Left kidney (tissue), 8 donors: ENCODE data around the gene ATXN7L2. TPM values are rescaled to one million over a fixed set of nuclear protein-coding genes. Genes with fewer than 3 reads are reported as not detected.
"Not testable (repeated sequence)": the region's sequence is repeated elsewhere in the genome, so short reads cannot be mapped to it uniquely, and the experiment has no call there.

Experiments used
- DNase-seq: peaks from one replicate; pipeline ENCODE4 v3.0.0-alpha.2; 2013
- long read RNA-seq, 8 donors: transcript quantifications; one replicate each; lab custom pipeline, GENCODE V29; 2026
- polyA plus RNA-seq: library from polyadenylated mRNA; unstranded; fragments of 120-200 nt; gene quantifications from one replicate; pipeline ENCODE4 v1.2.1, GENCODE V29; 2013; ENCODE audit not compliant: insufficient read length

ATXN7L2 gene, protein sequence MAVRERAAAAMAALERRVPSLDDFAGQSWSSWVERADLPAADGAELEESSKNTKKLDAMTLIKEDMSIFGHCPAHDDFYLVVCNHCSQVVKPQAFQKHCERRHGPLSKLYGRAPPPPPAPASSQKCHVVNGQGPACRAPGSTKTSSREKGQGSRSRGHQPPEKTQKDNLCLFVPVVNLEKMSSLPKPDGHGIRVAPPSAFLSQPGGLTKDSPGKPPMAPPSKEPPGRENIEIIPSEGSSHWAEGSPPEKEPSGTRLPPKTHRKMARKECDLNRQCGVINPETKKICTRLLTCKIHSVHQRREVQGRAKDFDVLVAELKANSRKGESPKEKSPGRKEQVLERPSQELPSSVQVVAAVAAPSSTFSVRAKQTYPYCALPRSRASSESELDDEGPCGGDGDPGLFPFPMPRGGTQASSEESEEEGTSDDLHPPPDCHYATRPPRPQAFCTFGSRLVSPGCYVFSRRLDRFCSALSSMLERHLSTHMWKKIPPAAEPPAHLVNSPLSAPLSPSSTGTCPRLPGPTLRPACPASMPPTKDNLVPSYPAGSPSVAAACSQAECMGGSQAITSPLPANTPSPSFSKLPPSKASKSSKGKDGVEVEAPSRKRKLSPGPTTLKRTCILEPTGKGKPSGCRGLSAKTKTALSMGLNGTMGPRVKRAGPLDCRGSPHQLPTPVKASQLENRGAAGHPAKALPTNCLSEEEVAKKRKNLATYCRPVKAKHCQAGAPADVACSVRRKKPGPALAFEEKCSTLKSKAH
- 10.4 TPM for polyA plus RNA-seq
- long read RNA-seq, donor 1, partial matches to known transcripts, result 0 of 2 reads
- long read RNA-seq, donor 1, other reads (novel, unspliced or antisense), result 0 of 2 reads
- long read RNA-seq, donor 2, partial matches to known transcripts, result 0 of 1 reads
- long read RNA-seq, donor 2, other reads (novel, unspliced or antisense), result 0 of 1 reads
- long read RNA-seq, donor 3, partial matches to known transcripts, result 0 of 1 reads
- long read RNA-seq, donor 3, other reads (novel, unspliced or antisense), result 0 of 1 reads
- long read RNA-seq, donor 4, result 0 reads
- long read RNA-seq, donor 5, result 0 reads
- long read RNA-seq, donor 6, partial matches to known transcripts, result 0 of 1 reads
- long read RNA-seq, donor 6, other reads (novel, unspliced or antisense), result 0 of 1 reads
- long read RNA-seq, donor 7, partial matches to known transcripts, result 0 of 4 reads
- long read RNA-seq, donor 7, other reads (novel, unspliced or antisense), result 0 of 4 reads
- long read RNA-seq, donor 8, result 0 reads

DNA sequence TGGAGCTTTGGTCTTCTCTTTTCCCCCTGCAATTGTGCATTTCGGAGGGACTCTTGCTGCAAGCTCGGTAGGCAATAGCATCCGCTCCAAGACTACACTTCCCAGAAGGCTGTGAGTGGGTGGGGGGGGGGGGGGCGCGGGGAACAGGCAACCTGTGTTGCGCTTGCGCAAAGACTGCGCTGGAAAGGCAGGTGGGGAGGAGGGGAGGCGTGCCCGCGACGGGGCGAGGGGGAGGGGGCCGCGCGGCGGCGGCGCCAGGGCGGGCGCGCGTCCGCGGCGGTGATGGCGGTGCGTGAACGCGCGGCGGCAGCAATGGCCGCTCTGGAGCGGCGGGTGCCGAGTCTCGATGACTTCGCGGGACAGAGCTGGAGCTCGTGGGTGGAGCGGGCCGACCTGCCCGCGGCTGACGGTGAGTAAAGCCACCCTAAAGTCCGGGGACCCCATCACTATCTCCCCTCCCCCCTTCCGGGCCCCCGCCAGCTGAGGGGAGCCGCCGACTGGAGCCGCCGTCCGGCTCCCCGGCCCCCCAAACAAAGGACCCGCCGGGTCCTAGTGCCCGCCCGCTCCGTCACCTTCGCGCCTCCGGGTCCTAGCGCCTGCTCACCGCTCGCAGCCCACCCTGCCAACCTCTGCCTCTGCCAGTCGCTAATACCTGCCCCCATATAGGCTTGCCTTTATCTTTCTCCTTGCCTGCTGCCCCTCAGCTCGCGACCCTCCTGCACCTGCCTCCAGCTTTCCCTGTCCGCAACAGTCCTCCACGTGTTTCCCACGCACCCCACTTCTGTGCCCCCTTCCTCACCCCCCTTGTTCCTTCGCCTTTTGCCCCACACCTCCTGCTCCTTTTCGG lies at the start of gene ATXN7L2:
Gene ATXN7L2, plus strand, starts transcription at position 234 of the 847 bp plus-strand sequence. Its CDS starts 49 bp downstream, at position 283.
- peak; percentile 90 for DNase-seq

DNA sequence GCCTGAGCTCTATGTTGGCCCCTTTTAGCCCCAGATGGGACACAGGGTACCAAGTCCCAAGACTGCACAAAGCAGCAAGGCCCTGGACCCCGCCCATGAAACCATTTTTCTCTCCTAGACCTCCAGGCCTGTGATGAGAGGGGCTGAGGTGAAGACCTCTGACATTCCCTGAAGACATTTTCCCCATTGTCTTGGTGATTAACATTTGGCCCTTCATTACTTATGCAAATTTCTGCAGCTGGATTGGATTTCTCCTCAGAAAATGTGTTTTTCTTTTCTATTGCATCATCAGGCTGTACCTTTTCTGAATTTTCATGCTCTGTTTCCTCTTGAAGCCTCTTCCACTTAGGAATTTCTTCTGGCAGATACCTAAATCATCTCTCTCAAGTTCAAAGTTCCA lies 49.2 kb upstream of the ATXN7L2 start:
- no peak for DNase-seq

- no peak for DNase-seq
Observed at GRCh38 chr1:109438798-109439297, 44.9 kb upstream of the ATXN7L2 start.

GRCh38 chr1:109441069-109441468 lies 42.6 kb upstream of the ATXN7L2 start:
- no peak for DNase-seq

DNA sequence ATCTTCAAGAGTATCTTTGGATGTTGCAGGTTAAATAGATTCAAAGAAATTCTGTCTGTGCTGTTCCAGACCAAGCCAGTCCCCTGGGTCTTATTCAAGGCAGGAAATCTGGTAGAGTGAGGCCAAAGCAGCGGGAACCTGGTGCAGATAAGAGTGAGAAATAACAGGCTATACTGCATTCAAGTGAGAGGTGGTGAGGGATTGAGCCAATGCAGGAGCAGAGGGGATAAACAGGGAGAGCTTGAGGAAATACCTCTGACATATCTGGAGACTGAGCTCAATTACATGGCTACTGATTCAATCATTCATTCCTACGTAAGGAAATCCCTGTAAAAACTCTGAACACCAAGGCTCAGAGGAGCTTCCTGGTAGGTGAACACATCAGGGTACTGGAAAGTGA lies 40.2 kb upstream of the ATXN7L2 start:
- no peak for DNase-seq

DNA sequence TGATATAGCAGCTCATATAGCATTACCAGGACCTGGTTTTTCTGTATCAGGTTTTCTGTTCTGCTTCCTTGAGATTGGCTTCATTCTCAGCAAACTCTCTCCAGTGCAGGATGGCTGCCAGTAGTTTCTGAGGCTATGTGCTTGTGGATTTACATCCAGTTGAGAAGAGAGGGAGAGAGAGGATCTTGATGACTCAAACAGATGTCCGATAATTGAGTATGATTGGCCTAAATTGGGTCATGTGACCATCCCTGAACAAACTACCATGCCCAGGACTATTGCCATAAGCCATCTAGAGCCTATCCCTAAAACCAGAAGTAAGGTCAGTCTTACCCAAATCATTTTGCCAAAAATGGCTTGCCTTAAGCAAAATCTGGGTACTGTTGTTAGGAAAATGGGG lies 39.4 kb upstream of the ATXN7L2 start:
- no peak for DNase-seq

GRCh38 chr1:109445949-109446695 lies 37.6 kb upstream of the ATXN7L2 start:
- DNase-seq, result not testable (repeated sequence)

DNA sequence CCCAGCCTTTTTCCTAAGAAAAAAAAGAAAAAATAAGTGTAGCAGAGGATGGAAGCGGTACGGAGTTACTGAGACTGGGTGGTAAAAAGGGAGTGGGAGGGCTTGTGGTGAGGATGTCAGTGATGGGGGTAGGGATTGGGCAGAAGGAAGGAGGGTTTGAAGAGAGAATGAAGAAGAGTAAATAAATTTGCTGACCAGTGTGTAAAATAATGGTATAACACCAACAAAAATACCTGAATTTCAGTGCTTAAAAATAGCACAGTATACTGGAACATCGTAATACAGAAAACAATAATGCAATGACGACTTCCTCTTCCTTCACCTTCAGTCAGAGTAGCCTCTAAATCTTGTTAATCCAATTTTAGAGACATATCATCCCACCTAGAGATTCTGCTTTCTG lies 36.2 kb upstream of the ATXN7L2 start:
- DNase-seq, result no peak

DNA sequence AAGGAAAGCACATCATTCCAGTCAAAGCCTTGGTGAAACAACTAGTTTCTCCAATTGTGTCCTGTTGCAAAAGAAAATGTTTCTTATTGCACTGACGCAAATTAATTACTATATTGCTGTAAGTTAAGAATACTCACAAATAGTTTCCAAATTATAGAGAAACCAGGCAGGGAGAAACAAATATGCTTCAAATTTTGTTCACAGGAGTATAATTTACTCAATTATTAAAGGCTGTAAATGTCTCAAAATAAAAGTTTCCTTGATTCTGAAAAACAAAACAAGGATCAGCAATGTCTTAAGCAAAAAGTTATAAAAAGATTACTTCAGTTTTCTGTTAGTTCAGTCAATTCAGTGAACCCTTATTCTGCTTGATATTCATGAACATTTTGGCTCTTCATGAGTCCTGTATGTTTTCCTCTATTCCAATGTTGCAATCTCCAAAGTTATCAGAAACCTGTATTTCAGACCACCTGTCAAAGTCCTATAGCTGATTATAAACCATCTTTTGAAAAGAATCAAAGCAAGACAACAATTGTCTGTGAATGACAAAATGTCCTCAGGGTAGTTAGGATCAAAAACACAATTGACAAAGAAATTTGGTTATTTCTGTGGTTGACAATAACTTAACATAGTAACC lies 29.1 kb upstream of the ATXN7L2 start:
- no peak for DNase-seq

DNA sequence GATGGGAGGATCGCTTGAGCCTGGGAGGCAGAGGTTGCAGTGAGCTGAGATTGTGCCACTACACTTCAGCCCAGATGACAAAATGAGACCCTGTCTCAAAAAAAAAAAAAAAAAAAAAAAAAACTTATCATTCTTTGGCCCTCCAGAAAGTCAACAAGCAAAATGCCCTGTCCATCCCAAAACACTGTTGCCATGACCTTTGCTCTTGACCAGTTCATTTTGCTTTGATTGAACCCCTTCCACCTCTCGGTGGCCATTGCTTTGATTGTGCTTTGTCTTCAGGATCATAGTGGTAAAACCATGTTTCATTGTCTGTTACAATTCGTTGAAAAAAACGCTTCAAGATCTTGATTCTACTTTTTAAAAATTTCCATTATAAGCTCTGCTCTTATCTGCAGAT lies 25.9 kb upstream of the ATXN7L2 start:
- no peak for DNase-seq

- DNase-seq, result no peak
Observed at GRCh38 chr1:109466125-109466451, 17.6 kb upstream of the ATXN7L2 start.

DNA sequence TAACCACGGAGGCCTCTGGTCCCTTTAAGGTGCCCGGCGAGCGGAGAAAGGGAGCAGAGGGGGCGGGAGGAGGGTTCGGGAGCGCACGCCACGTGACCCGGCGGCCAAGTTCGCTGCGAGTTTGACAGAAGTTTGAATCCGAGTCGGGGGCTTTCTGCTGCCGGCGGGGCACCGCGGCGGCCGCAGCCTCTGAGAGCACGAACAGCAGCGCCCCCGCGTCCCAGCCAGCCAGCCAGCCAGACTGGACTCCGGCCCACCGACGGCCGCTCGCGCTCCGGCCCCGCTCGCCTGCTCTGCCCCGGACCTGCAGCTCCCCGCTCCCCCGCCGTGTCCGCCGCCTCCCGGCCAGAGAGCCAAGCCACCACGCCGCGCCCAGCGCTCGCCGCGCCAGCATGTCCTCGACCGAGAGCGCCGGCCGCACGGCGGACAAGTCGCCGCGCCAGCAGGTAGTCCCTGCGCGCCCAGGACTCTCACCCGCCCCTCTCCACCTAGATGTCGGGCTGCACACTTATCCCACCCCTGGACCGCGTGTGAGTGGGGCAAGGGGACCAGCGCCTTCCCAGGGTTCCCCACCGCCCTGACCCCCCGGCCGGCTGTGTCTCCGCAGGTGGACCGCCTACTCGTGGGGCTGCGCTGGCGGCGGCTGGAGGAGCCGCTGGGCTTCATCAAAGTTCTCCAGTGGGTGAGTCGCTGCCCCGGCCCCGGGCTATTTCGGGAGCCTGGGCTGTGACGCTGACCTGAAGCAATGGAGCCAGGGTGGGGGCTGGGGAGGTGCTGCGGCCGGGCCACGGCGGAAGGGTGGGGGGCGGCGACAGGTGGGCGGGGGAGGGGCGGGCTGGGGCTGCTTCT lies 17.0 kb upstream of the ATXN7L2 start, which contains the start of gene SYPL2:
Gene SYPL2, plus strand, starts transcription at position 95 of the 849 bp plus-strand sequence. Its CDS starts 298 bp downstream, at position 393.
- peak; percentile 46 for DNase-seq

DNA sequence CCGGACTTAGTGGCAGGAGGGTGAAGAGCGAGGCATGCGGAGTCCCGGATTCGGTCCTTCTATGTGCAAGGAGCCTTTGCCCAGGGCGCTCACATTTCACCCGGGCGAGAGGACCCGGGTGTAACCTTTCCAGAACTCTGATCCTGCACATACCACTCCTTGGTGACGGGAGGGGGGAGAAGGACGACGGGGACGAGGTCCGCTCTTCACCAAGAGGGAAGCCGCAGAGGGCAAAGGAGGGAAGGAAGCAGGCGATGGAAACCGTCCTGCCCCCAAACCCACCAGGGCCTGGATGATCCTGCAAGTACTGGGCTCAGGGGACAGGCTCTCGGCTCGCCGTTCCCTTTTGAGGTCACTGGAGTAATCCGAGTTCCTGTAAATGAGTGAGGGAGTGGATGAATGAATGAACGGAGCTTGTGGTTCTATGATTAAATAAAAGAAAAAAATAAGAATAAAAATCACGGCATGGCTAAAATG lies 16.4 kb upstream of the ATXN7L2 start:
- DNase-seq, result peak; percentile 15

DNA sequence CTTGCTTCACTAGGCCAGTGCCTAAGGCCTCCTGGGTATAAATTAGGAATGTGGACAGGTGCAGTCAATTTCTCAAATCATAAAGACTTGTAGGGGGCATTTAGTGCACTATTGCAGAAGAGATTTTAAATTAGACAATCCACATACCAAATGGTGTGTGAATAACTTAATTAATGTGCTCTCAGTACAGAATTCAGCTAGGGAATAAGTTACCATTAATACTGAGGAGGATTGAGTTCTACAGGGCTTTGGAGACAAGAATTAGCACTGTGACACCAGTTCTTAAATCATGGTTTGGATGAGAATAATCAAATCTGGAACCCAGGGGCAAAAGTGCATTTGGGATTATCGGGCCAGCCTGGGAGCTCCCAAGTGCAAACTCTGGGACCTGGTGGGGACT lies 15.6 kb upstream of the ATXN7L2 start:
- DNase-seq, result no peak

DNA sequence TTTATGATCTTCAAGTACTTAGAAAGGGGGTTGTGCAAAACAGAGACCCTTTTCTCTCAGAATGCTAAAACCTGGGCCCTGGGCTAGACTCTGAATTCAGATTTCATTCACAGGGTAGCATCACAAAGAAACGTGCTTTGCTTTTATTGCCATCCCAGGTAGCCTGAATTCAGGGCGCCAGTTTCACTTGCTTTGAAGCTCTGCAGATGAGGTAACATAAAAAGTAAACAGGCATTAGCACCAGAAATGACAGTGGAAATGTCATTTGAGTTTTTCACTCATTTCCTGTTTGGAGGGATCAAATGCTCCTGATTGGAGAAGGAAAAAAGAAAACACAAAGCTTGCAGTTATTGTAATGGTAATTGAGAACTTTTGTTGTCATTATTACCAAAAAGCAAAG lies 14.8 kb upstream of the ATXN7L2 start:
- no peak for DNase-seq

DNA sequence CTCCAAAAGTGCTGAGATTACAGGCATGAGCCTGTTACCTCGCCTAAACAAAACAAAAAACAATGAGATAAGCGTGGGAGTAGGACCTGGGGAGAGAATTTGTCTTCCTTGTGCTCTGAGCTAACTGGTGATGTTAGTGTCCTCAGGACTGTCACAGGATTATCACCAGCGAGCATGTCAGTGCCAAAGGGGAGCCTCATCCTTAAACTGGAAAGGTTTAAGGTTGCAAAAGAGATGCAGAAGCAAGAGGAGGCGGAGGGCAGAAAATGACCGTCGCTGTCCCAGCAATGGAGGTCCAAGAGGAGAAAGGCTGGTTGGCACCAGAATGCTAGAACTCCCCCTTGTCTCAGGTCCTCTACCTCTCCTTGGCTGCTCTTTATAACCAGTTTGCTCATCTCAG lies 13.5 kb upstream of the ATXN7L2 start:
- DNase-seq, result no peak

GRCh38 chr1:109472779-109473178 lies 10.9 kb upstream of the ATXN7L2 start:
- no peak for DNase-seq

- not testable (repeated sequence) for DNase-seq
Observed at GRCh38 chr1:109473284-109474057, 10.2 kb upstream of the ATXN7L2 start.
